GM21390 (cell line): ENCODE measurements around the gene POLG2.

ENCODE experiments used
- ATAC-seq: cut with Tn5 transposase; IDR thresholded peaks from one replicate; pipeline ENCODE4 v1.9.1; 2021; ENCODE audit not compliant: unreplicated experiment

POLG2 gene

DNA sequence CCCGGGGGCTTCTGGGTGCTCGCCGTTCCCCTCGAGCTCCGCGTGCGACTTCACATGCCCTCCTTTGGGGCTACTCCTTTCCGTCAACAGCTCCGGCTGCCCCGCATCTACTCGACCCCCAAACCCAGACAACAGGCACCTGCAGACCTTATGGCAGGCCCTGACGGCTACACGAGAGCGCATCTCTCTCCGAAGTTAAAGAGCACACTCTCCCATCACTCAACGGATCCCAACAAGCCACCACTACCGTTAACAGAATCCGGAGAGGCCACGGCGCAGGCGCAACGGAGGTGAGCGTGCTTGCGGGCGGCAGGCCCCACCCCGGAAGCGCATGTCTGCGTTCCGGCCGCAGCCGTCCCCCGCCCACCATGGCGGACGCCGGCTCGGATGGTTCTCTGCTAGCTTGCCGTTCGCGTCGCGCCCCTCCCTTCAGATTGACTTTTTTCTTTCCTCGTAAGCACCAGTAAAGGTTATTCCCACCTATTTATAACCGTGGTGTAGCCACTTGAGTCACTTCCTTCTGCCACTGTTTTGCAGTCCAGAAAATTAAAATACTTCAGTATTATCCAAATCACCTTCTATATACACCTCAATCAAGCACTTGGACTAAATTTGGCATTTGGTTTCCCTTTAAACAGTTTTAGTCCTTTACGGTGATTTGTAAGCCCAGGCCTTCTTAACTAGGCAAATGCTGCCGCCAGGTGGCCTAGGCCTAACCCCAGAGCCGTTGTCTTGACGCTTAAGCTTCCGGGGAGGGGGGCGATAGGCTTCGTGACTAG is at the start of gene POLG2:
TSS of gene POLG2 (minus strand) at position 269 of the 779 bp plus-strand sequence. CDS start at position 183, 86 bp downstream.
- peak; percentile 84 for ATAC-seq

DNA sequence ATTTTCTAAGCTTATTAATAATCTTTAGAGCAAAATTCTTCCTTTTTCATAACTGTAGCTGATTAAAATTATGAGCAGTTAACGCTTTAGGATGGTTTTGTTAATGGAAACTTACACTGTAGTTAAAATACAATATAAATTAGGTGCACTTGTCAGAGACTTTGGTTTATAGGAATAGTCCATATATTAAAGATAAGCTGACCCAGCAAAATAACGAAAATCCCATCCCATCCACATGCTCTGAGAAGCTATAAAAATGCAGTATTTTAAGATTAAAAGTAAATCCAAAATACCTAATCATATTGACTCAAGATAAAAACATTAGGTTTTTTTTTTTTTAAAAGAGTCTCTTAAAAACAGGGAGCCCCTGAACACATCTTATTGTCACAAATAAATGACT is 47.9 kb upstream of the POLG2 start:
- no peak for ATAC-seq

DNA sequence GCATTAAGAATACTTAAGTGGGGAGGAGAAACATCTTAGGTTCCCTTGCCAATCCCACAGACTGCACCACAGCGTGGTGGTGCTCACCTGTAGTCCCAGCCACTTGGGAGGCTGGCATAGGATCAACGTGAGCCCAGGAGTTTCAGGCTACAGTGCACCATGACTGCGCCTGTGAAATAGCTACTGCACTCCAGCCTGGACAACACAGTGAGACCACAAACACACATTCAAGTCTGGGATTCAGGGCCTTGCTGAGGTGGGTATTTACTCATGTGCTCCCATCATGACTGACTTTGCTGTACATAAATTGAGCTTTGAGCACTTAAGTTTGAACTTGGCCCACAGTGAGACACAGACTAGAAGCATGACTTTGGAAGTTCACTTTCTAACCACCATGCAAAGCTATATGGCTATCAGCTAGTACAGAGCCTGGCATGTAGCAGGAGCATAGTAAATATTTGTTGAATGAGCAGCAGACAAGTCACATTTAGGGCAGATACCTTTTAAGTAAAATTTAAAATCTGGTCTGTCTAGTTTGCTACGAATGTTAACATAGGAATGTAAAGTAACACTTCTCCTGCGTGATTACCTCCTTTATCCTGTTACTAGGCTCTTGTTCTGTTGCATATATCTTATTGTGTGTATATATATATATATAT is 43.4 kb upstream of the POLG2 start:
- no peak for ATAC-seq

DNA sequence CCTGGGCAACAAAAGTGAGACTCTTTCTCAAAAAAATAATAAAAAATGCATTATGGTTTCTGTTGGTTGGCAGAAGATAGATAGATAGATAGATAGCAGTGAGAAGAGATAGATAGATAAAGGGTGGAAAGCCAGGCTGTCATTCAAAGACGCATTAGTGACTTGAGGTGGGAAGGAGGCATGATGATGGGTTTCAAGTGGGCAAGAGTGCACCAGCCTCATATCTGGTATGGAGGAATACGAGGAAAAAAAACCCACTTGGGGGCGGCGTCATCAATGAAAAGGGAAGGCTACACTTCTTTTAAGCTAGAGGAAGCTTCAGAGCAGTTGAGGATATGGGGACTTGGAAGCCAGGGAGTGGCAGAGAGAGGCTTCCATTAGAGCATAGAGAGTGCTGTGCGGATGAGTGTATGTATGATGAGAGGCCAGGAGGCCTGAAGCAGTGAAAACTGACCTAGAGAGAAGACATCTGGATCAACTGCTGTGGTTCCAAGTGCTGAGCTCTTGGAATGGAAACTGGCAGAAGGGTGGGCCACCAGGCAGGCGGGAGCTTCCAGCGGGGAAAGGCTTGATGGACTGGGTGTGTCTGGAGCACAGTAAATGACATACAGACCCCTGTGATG is 41.8 kb upstream of the POLG2 start:
- no peak for ATAC-seq

DNA sequence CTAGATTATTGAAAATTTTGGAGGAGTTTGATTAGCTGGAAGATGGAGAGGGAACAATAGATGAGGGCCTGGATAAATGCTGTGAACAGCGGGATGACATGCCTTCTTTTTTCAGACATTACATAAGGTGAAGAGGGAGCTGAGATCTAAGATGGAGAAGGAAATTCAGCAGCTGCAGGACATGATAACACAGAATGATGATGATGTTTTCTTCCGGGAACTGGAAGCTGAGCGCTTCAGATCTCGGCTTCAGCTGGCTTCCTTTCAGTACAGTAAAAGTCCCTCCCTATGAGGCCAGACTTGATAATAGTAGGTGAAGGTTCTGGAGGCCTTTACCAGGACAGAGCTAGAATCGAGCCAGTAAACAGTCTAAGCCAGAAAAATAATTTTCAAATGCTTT is 40.6 kb upstream of the POLG2 start:
- ATAC-seq = no peak

DNA sequence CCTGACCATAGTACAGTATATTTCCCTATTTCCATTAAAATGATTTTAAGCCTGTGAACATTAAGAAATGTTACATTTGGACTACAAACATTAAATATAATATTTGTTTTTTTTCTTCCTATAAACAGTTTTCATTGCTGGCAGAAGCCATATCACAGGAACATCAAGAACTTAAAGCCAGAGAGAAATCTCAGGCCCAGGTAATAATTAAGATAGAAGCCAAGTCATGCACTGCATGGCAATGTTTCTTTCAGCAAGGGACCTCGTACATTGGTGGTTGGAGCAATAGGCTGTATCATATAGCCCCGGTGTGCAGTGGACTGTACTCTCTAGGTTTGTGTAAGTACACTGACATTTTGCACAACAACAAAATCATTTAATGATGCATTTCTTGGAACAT is 40.1 kb upstream of the POLG2 start:
- ATAC-seq = no peak

DNA sequence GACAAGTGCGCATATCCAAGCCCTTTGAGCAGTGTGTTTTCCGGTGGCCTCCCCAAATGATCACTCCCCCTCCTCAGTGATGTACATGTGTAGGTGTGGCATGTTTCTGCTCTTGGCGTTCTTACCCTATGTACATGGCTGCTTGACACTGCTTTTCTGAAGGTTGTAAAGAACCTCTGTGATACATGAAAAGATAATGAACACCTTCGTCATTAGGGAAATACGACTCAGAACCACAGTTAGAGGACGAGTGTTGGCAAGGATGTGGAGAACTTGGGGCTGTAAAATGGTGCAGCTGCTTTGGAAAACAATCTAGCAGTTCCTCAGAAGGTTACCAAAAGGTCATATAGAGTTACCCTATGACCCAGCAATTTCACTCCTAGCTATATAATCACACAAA is 38.5 kb upstream of the POLG2 start:
- ATAC-seq = no peak

DNA sequence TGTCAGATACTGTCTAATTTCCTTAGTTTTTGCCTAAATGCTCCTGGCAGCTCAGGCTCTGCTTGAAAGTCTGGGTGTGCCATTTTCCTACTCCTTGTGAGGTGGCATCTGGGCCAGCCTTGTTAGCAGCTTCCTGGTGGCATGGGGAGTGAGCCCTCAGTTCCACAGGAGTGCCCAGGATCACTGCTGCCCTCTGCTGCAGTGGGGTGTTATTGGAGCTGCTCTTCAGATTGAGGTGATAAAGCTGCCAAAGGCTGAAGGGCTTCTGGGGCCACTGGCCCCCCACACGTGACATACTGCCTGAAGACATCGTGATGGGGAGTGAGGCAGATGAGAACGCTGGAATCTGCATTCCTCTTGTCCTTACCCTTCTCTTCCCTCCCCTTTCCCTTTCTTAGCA is 37.3 kb upstream of the POLG2 start:
- no peak for ATAC-seq

DNA sequence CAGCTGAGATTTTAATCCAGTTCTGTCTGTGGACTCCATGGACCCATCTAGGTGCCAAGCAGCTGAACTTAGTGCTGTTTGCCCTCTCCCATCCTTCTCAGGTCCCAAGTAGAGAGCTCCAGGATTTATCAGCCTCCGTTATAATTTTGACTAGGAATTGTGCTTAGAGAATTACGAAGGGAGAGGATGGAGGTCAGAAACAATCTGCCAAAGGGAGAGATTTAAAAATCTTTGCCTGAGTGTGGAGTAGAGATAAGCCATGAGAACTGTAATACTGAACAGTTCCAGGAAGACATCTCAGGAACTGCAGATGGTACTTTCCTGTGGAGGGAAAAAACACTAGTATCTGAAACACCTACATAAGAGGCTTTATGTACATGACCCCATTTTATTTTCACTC is 36.9 kb upstream of the POLG2 start:
- no peak for ATAC-seq

DNA sequence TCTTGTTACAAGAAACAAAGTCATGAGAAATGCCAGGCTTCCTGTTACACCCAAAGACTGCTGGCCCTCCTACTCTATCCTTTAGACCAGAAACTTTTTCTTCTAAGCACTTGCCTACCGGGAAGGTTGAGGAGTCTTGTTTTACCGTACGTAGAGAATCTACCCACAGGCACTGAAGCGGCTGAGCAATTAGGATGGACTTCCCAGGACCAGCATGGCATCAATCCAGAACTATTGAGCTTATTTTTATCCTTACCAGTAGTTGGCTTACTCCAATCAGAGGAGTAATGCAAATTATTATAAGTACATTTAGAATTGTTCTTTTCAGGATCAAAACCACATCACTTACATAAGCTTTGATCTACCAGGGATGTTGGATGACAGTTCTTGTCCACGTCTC is 35.6 kb upstream of the POLG2 start:
- no peak for ATAC-seq

DNA sequence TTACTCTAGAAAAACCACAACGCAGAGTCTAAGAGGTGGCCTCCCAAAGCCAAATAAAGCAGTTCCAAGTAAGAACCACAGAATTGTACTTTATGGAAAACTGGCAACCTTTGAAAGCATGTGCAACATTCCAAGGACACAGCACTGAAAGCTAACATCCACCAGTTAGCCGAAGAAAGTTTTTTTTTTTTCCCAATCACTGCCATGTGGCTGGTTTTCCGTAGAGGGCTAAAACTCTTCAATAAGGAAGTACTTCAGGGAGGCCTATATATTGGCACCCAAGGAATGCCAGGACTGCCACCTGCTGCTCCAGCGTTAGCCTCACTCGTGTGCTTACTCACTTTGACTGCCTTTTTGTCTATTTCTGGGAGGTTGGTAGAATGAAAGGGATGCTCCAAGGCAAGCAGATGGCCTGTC is 35.1 kb upstream of the POLG2 start:
- ATAC-seq = no peak

DNA sequence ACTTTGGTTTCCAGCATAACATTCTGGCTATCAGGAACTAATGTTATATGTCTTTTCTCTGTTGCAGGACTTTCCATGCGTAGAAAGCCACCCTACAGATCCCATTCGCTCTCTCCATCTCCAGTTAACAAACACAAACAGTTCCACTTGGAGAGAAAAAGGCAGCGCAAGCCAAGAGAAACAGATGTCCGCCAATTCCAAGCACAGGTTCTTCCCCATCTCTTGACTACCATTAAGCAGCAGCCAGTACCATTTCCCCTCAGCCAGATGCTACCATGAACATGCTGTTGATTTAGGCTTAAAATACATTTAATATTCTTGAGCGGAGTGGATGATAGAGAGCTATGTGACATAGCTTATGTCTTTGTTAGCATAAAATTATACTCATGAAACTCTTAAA is 32.4 kb upstream of the POLG2 start:
- no peak for ATAC-seq

DNA sequence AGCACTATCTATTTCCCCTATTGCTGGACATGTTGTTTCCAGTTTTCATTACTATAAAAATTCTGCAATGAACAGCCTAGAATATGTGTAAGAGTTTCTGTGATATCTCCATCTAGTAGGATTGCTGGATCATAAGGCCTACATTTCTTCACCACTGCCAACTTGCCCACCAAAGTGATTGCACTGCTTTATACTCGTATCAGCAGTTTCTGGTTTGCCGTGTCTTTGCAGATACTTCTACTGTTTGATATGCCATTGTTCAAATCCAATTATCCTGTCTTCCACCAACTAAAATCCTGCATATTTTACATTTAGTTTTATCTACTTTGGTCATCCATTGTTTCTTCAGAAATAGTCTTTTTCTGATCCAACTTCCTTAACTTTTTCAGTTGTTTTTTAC is 31.1 kb upstream of the POLG2 start:
- ATAC-seq = no peak

DNA sequence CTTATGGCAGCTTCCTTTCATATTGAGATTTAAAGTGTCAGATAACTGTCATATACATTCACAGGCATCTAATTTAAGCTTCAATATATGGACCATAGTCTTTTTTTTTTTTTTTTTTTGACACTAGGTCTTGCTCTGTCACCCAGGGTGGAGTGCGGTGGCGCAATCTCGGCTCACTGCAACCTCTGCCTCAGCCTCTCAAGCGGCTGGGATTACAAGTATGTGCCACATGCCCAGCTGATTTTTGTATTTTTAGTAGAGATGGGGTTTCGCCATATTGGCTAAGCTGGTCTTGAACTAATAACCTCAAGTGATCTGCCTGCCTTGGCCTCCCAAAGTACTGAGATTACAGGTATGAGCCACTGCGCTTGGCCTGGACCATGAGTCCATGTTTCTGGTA is 23.5 kb upstream of the POLG2 start:
- ATAC-seq = no peak

DNA sequence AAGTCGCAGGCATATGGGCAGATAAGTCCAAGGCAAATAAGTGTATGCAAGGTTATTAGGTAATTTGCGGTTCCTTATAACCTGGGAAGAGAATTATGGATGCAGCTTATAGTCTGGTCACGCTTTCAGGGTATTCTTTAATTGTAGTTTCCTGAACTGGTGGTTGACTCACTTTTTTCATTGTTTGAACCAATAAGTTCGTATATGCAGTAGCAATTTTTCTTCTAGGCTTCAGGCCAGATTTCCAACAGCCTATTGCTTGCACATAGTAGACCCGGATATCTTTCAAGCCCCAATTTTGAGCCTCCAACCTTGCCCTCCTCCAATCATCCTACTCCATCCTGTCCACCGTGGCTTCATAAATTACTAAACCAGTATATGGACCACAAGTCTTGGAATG is 22.7 kb upstream of the POLG2 start:
- ATAC-seq = no peak

DNA sequence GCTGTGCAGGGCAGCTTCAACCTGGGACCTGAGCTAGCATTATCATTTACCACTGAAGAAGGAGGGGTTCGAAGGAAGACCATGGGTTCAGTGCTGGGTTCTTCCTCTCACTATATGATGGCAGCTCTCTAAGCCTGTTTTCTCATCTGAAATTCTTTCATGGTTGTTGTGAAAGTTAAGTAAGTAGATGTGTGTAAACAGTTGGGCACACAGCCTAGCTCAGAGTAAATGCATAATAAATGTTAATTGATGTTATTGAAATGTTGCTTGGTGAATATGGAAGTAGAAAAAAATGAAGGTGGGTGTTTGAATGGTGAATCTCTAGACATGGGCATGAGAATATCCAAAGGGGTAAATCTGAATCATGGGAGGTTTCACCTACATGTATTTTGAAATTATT is 19.0 kb upstream of the POLG2 start:
- ATAC-seq = no peak

DNA sequence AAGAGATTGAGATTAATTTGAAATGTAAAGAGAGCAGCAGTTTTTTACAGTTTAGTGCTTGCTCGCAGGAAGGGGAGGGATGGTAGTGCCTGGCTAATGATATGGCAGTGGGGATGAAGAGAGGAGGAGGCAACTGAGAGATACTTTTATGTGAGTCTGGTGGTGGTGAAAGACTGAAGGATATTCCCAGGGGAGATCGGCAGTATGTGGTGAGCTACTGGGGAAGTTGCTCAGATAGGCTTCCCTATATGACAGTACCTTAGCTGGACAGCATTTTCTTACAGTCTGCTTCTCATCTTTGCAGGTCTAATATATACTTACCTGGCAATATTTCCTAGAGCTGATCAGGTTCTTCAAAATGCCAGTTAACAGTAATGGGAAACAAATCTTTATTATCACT is 18.6 kb upstream of the POLG2 start:
- no peak for ATAC-seq

DNA sequence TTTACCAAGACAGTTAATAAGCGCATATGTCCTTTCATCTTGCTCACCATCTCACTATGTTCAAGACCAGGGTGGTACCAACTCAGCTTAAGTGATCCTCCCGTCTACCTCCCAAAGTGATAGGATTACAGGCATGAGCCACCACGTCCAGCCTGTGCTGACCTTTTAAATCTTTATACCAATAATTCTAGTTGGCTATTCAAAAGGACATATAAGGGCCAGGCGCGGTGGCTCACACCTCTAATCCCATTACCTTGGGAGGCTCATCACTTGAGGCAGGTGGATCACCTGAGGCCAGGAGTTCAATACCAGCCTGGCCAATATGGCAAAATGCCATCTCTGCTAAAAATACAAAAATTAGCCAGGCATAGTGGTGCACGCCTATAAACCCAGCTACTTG is 12.3 kb upstream of the POLG2 start:
- no peak for ATAC-seq

DNA sequence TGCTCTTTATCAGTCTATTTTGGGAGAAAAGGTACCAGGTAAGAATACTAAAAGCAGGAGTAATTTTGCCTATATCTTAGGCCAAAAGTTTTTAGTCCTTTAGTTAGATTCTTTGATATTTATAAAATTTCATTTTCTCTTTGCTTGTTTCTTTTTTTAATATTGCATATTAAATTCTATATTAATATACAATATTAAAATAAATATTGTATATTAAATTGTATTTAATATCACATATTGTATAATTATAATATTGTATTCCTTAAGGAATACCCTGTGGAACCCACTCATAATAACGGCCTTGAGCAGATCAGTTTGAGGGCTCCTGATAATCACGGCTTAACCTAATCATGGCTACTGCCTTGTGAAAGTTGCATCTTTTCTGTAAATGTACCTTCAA is 11.8 kb upstream of the POLG2 start:
- no peak for ATAC-seq

DNA sequence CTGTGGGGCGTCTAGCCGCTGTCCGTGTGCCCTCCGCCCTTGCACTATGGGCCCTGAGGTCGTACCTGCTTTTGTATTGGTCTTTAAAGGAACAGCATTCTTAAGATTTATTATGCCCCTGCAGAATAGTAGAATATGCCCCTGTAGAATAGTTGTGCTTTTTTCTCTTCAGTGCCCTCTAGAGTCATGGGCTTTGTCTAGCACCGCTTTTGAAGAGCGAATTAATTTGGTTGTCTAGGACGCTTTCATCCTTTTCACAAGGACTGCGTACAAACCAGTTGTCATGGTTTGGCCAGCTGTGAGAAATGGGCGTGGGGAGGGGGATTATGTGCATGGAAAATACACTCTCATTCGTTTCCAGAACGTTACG is 10.5 kb upstream of the POLG2 start:
- peak; percentile 14 for ATAC-seq

DNA sequence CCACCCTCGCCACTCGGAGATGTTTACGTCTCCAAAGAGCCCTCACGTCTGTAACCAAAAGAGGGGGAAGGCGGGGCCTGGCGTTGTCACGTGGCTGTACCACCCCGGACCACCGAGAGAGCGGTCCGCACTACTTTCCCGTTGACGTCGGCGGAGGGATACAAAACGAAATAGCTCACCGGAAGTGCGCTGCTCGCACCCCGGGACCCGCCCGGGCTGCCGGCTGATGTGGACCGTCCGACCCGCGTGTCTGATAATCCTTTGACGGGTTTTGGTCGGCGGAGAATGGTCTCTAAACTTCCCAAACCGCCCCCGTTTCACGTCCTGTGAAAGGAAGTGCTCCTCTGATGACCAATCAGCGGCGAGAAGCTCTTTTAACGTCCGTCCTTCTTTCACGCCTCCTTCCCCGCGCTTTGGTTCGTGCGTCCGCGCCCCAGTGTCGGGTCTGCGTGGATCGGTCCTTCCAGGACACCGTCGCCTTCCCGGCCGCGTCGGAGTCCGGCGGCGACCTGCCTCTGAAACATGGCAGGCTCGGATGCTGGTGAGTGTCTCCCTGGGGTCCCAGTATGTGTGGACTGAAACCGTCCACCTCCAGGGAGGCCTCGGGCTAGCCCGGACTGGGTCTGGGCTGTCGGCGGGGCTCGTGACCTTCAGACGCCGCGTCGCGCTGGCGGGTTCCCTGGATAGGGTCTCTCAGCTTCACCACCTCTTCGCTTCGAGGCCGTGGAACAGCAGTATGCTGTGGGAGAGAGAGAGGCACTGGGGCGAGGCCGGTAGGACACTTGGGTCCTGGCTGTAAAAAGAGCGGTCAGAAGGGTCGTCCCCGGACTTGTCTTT is 9.9 kb upstream of the POLG2 start, which contains the start of gene CEP95:
TSS of gene CEP95 (plus strand) at position 402 of the 837 bp plus-strand sequence. CDS start at position 523, 121 bp downstream.
- ATAC-seq = peak; percentile 60
